GM12878 (cell line): ENCODE measurements around the gene CHL1.

ENCODE experiments used
- CBX3 ChIP-seq: fragments of 200-600 bp; sonication (generic); IDR thresholded peaks from 2 replicates; pipeline ENCODE4 v1.6.1; 2016; ENCODE audit warnings: low read depth, borderline replicate concordance
- EZH2 ChIP-seq: IDR thresholded peaks from 2 replicates; pipeline ENCODE4 v1.6.1; 2012; ENCODE audit warnings: low read depth, mild to moderate bottlenecking, control low read depth, inconsistent platforms, low read length, borderline replicate concordance; ENCODE audit not compliant: control insufficient read depth
- FOXM1 ChIP-seq: IDR thresholded peaks from 2 replicates; pipeline ENCODE4 v1.6.1; 2012; ENCODE audit warnings: low read depth, mild to moderate bottlenecking, inconsistent platforms, low read length, moderate library complexity
- KLF5 ChIP-seq: fragments of 450-650 bp; IDR thresholded peaks from 2 replicates; pipeline ENCODE4 v1.6.1; 2014; ENCODE audit warnings: mild to moderate bottlenecking; ENCODE audit not compliant: partially characterized antibody
- PML ChIP-seq: IDR thresholded peaks from 2 replicates; pipeline ENCODE4 v1.6.1; 2012; ENCODE audit warnings: low read length, inconsistent platforms
- POLR2A ChIP-seq: IDR thresholded peaks from 2 replicates; pipeline ENCODE4 v1.6.1; 2011; ENCODE audit warnings: low read depth, mild to moderate bottlenecking, low read length
- POLR2AphosphoS5 ChIP-seq: IDR thresholded peaks from 2 replicates; pipeline ENCODE4 v1.6.1; 2011; ENCODE audit warnings: mild to moderate bottlenecking, low read length, inconsistent platforms
- SP1 ChIP-seq: IDR thresholded peaks from one replicate; pipeline ENCODE4 v1.6.1; 2011; ENCODE audit warnings: low read depth, low read length
- SRF ChIP-seq, 2 experiments: IDR thresholded peaks; 2 replicates each; pipeline ENCODE4 v1.6.1; 2011; ENCODE audit warnings: low read depth in 2 of 2, low read length in 2 of 2, mild to moderate bottlenecking in 1 of 2, moderate library complexity in 1 of 2
- YY1 ChIP-seq: IDR thresholded peaks from 2 replicates; pipeline ENCODE4 v1.6.1; 2011; ENCODE audit warnings: low read depth, mild to moderate bottlenecking, low read length
- ZNF274 ChIP-seq: IDR thresholded peaks from one replicate; pipeline ENCODE4 v1.8.0; 2011; ENCODE audit not compliant: insufficient read length, insufficient read depth
- TF ChIP-seq, protein P1 (sequence below): IDR thresholded peaks from 2 replicates; pipeline ENCODE4 v1.6.1; 2011; ENCODE audit warnings: mild to moderate bottlenecking, low read depth, low read length, moderate library complexity; ENCODE audit not compliant: insufficient replicate concordance
- TF ChIP-seq, protein P2 (sequence below): fragments of 450-650 bp; IDR thresholded peaks from 2 replicates; pipeline ENCODE4 v1.6.1; 2014; ENCODE audit warnings: mild to moderate bottlenecking
- TF ChIP-seq, protein P3 (sequence below): IDR thresholded peaks from 2 replicates; pipeline ENCODE4 v1.6.1; 2011; ENCODE audit warnings: borderline replicate concordance, low read depth, mild to moderate bottlenecking, moderate library complexity, mixed read lengths, low read length; ENCODE audit not compliant: insufficient read depth; ENCODE audit errors: extremely low read length

DNA sequence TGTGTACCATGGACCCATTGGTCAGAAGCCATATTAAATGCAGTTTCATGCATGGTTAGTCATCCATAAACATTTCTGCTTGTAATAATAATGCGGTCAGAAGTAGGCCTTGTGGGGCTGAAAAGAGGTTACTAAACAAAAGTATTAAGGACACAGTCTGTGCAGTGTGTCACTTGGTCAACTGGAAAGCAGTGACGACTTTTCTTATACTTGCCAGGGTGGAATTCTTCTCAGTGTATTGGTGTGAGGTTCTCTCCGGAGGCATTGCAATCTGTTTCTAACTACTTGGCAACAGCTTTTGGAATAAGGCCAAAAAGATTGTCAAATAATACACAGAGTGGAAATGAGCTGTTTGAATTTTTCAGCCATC is 46.8 kb downstream of the CHL1 start:
- TF ChIP-seq KLF5: no peak
- TF ChIP-seq ZNF274: no peak
- no peak for TF ChIP-seq PML
- TF ChIP-seq POLR2A: no peak
- TF ChIP-seq SRF (IDR thresholded peaks at IDR 0.05; ENCODE audit: low read depth in 2 of 2, low read length in 2 of 2): no peak
- TF ChIP-seq, protein P1, sequence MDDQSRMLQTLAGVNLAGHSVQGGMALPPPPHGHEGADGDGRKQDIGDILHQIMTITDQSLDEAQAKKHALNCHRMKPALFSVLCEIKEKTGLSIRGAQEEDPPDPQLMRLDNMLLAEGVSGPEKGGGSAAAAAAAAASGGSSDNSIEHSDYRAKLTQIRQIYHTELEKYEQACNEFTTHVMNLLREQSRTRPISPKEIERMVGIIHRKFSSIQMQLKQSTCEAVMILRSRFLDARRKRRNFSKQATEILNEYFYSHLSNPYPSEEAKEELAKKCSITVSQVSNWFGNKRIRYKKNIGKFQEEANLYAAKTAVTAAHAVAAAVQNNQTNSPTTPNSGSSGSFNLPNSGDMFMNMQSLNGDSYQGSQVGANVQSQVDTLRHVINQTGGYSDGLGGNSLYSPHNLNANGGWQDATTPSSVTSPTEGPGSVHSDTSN: no peak
- TF ChIP-seq EZH2: no peak
- TF ChIP-seq SP1: no peak
- no peak for TF ChIP-seq FOXM1
- no peak for TF ChIP-seq CBX3
- no peak for TF ChIP-seq YY1
- TF ChIP-seq, protein P2, sequence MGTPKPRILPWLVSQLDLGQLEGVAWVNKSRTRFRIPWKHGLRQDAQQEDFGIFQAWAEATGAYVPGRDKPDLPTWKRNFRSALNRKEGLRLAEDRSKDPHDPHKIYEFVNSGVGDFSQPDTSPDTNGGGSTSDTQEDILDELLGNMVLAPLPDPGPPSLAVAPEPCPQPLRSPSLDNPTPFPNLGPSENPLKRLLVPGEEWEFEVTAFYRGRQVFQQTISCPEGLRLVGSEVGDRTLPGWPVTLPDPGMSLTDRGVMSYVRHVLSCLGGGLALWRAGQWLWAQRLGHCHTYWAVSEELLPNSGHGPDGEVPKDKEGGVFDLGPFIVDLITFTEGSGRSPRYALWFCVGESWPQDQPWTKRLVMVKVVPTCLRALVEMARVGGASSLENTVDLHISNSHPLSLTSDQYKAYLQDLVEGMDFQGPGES: no peak
- no peak for TF ChIP-seq POLR2AphosphoS5
- TF ChIP-seq, protein P3, sequence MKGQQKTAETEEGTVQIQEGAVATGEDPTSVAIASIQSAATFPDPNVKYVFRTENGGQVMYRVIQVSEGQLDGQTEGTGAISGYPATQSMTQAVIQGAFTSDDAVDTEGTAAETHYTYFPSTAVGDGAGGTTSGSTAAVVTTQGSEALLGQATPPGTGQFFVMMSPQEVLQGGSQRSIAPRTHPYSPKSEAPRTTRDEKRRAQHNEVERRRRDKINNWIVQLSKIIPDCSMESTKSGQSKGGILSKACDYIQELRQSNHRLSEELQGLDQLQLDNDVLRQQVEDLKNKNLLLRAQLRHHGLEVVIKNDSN: no peak
